ENCODE results near the gene PZP.

The PZP gene

GRCh38 chr12:9104087-9104486 lies 104.1 kb downstream of the PZP start:
- no peak for DNase-seq (ENCODE audit: low spot score)

GRCh38 chr12:9103050-9103849 lies 104.9 kb downstream of the PZP start:
- no peak for DNase-seq (ENCODE audit: low spot score)

GRCh38 chr12:9101018-9101687 lies 107.0 kb downstream of the PZP start:
- DNase-seq (ENCODE audit: low spot score), result no peak

DNA sequence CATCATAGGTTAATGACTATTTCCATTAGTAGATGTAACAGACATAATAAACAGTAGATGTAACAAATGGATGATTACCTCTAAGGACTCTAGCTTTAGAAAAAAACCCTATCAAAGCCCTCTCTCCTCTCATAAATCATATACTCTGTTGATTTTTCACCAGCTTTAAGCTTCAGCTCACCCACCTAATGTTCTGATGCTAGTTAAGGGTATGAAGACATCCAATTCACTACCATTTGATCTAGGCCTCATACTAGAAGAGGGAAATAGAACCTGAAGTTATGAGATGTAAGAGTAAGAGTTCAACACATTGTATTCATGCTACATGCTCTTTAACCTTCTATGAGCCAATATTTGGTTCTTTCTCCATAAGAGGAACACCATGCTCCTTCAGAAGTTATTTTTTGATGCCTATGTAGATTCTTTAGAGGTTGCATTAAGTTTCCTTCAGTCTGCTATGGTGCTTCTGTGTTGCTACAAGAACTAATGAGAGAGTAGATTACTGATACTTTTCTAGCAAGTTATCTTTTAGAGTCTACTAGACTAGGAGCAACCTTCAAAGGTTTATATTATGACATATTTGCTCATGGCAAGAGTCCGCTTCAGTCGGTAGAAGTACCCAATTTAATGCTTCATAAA lies 108.5 kb downstream of the PZP start:
- DNase-seq (ENCODE audit: low spot score), result no peak

Measured in cerebellar cortex (tissue), 1 donor.